ENCODE data around the gene MX1. TPM values are rescaled to one million over a fixed set of nuclear protein-coding genes. Genes with fewer than 3 reads are reported as not detected.

The MX1 gene
- polyA plus RNA-seq, 3 donors: 42.7 to 73.3 (median 60.5) TPM

DNA sequence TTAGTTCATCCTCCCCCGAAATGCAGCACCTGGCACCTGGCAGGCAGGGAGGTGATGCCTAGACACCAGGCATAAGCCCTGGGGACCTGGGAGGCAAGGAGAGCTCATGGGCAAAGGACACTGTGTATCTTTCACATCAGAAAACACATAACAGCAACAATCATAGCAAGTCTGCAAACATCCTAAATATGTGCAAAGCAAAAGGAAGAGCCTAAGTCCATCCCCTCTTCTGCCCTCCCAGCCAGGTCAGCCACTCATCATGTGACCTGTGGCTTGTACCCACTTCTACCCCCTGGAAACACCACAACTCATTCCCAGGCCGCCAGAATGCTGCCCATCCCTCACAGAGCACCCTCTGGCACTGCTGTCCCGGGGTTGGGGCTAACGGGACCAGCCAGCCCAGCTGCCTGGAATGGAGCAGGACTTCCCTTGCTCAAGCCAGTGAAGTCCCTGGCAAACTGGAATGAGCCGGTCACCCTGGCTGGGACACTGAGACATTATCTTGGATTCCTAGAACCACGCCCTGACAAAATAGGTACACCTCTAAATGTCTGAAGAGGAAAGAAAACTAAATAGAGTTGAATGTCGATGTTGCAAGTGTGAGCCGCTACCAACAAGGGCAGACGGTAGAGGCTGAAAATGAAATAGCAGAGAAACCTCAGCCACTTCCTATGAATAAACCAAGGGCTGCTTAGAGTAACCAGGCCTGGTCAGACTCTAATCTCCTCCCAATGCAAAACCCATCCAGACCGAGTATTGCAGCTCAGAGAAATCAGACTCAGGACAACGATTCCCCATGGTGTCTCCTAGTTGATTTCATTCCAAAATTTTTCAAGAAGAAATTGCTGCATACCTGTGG, 52.5 kb downstream of the MX1 start:
- H3K9ac ChIP-seq (ENCODE audit: insufficient read depth, low read length, poor library complexity, severe bottlenecking): no peak overlapping the region
- no peak for TF ChIP-seq CTCF (IDR thresholded peaks at IDR 0.05)
- 71% methylated on average over 5 of the region's 11 CpGs for WGBS (ENCODE audit: insufficient coverage)
- H3K27me3 ChIP-seq (ENCODE audit: control insufficient read depth in 2 of 2, insufficient read depth in 2 of 2, low read length in 2 of 2): no peaks in the 10 kb centered on the region
- H3K4me3 ChIP-seq (replicated peaks in 1 of 3; ENCODE audit: low read depth in 2 of 3, low read length in 3 of 3): no peak overlapping the region
- H3K27ac ChIP-seq (ENCODE audit: low read depth in 1 of 2, low read length in 2 of 2): no peak overlapping the region
- Mint-ChIP-seq H3K36me3 (no peaks in the 10 kb centered on the region), H3K27ac (peak overlapping the region in 1 of 7 donors; percentile 36), H3K9me3 (no peaks in the 10 kb centered on the region), H3K4me3 (no peak overlapping the region), H3K27me3 (ENCODE audit: low read depth in 3 of 3) (peaks cover 10 to 12% (median 12%) of the 10 kb centered on the region in 3 donors), H3K4me1 (no peaks in the 10 kb centered on the region)
- H4K20me1 ChIP-seq (ENCODE audit: insufficient read depth, low read length): no peaks in the 10 kb centered on the region
- DNase-seq: no peak
- no peaks in the 10 kb centered on the region for H3K79me2 ChIP-seq (ENCODE audit: insufficient read depth, low read length)
- intact Hi-C loops (cut with micrococcal nuclease): no loop called here
- H3K4me2 ChIP-seq (replicated peaks; ENCODE audit: extremely low read depth, low read length, poor library complexity, severe bottlenecking): no peak overlapping the region
- H2AFZ ChIP-seq (ENCODE audit: insufficient read depth, low read depth, low read length, poor library complexity, severe bottlenecking): no peak overlapping the region
- H3K4me1 ChIP-seq (ENCODE audit: control insufficient read depth in 1 of 2, insufficient read depth in 2 of 2, low read length in 2 of 2): no peaks in the 10 kb centered on the region
- H3K36me3 ChIP-seq (replicated peaks in 1 of 2; ENCODE audit: control insufficient read depth in 1 of 2, insufficient read depth in 2 of 2, low read length in 2 of 2): no peaks in the 10 kb centered on the region
- H3K9me3 ChIP-seq (replicated peaks in 1 of 2; ENCODE audit: control insufficient read depth in 1 of 2, insufficient read depth in 1 of 2, low read length in 2 of 2): no peaks in the 10 kb centered on the region

DNA sequence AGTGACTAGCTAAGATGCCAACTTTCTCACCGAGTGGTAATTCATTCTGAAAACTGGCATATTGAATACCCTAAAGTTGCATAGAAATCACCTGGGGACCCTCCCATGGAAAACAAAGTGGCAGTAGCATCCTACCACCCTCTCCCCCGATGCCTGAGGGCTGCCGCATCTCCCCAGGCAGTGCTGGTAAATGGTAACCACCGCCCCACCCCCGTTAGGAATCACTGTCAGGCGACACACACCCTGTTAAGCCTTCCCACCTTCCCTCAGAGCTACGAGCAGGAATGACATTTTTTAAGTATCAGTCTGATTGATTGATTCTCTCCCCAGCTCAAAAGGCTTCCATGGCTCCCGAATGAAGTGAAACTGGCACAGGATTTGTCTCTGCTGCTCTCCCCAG, 53.6 kb downstream of the MX1 start:
- no peaks in the 10 kb centered on the region for H3K36me3 Mint-ChIP-seq
- H2AFZ ChIP-seq (ENCODE audit: insufficient read depth, low read depth, low read length, poor library complexity, severe bottlenecking): no peak overlapping the region
- no peak overlapping the region for H3K27ac Mint-ChIP-seq
- no peaks in the 10 kb centered on the region for H3K79me2 ChIP-seq (ENCODE audit: insufficient read depth, low read length)
- H3K9ac ChIP-seq (ENCODE audit: insufficient read depth, low read length, poor library complexity, severe bottlenecking): no peak overlapping the region
- no peaks in the 10 kb centered on the region for H3K4me1 ChIP-seq (ENCODE audit: control insufficient read depth in 1 of 2, insufficient read depth in 2 of 2, low read length in 2 of 2)
- H3K4me1 Mint-ChIP-seq: no peaks in the 10 kb centered on the region
- DNase-seq: no peak
- peaks cover 10 to 12% (median 12%) of the 10 kb centered on the region in 3 donors for H3K27me3 Mint-ChIP-seq (ENCODE audit: low read depth in 3 of 3)
- H3K4me2 ChIP-seq (replicated peaks; ENCODE audit: extremely low read depth, low read length, poor library complexity, severe bottlenecking): no peak overlapping the region
- no peak overlapping the region for H3K27ac ChIP-seq (ENCODE audit: low read depth in 1 of 2, low read length in 2 of 2)
- WGBS (ENCODE audit: insufficient coverage): 76% methylated on average over 4 of the region's 8 CpGs
- no peaks in the 10 kb centered on the region for H4K20me1 ChIP-seq (ENCODE audit: insufficient read depth, low read length)
- H3K36me3 ChIP-seq (replicated peaks in 1 of 2; ENCODE audit: control insufficient read depth in 1 of 2, insufficient read depth in 2 of 2, low read length in 2 of 2): no peaks in the 10 kb centered on the region
- no peaks in the 10 kb centered on the region for H3K9me3 ChIP-seq (replicated peaks in 1 of 2; ENCODE audit: control insufficient read depth in 1 of 2, insufficient read depth in 1 of 2, low read length in 2 of 2)
- no peaks in the 10 kb centered on the region for H3K27me3 ChIP-seq (ENCODE audit: control insufficient read depth in 2 of 2, insufficient read depth in 2 of 2, low read length in 2 of 2)
- H3K4me3 Mint-ChIP-seq: no peak overlapping the region
- H3K9me3 Mint-ChIP-seq: no peaks in the 10 kb centered on the region
- H3K4me3 ChIP-seq (replicated peaks in 1 of 3; ENCODE audit: low read depth in 2 of 3, low read length in 3 of 3): no peak overlapping the region
- TF ChIP-seq CTCF (IDR thresholded peaks at IDR 0.05): no peak
- intact Hi-C loops (cut with micrococcal nuclease): no loop called here
